Sigmoid colon (tissue), 7 donors: ENCODE results near the gene ABHD10. TPM values are rescaled to one million over a fixed set of nuclear protein-coding genes. Genes with fewer than 3 reads are reported as not detected.
A peak's percentile ranks its signal among the peaks of the same experiment; 100 is the strongest.

Source experiments
- DNase-seq: peaks from one replicate; pipeline ENCODE4 v3.0.0-alpha.2; 2019
- H3K27ac ChIP-seq, 4 donors: fragments of 200-600 bp; sonication (generic); one replicate each; pipeline ENCODE4 v1.5.1; 2016 to 2019; ENCODE audit warnings: mild to moderate bottlenecking in 1 of 4
- H3K27me3 ChIP-seq, 3 donors: fragments of 200-600 bp; sonication (generic); one replicate each; pipeline ENCODE4 v1.5.1; 2019; ENCODE audit warnings: mild to moderate bottlenecking in 1 of 3
- H3K36me3 ChIP-seq, 4 donors: fragments of 200-600 bp; sonication (generic); one replicate each; pipeline ENCODE4 v1.5.1; 2016 to 2019
- H3K4me1 ChIP-seq, 4 donors: fragments of 200-600 bp; sonication (generic); one replicate each; pipeline ENCODE4 v1.5.1; 2017 to 2019
- H3K4me3 ChIP-seq, 4 donors: fragments of 200-600 bp; sonication (generic); one replicate each; pipeline ENCODE4 v1.5.1; 2017 to 2019; ENCODE audit warnings: mild to moderate bottlenecking in 2 of 4, moderate library complexity in 1 of 4
- H3K9me3 ChIP-seq, 4 donors: fragments of 200-600 bp in 3 of 4; sonication (generic) in 3 of 4; one replicate each; pipeline versions ENCODE4 v1.5.1 to v1.6.1; 2013 to 2019
- CTCF ChIP-seq, 4 experiments: fragments of 450-650 bp in 3 of 4; fragments of 200-600 bp in 1 of 4; IDR thresholded peaks; one replicate each; pipeline ENCODE4 v1.5.1; 2016 to 2019; ENCODE audit warnings: antibody characterized with exemption in 4 of 4, mild to moderate bottlenecking in 3 of 4, moderate library complexity in 2 of 4
- EP300 ChIP-seq, 4 donors: sonication (generic); formaldehyde crosslinking; IDR thresholded peaks; one replicate each; pipeline ENCODE4 v1.6.1; 2017; ENCODE audit warnings: antibody characterized with exemption in 4 of 4
- POLR2A ChIP-seq, 2 donors: fragments of 450-650 bp; IDR thresholded peaks; one replicate each; pipeline ENCODE4 v1.6.1; 2016; ENCODE audit warnings: antibody characterized with exemption in 2 of 2, mild to moderate bottlenecking in 2 of 2, moderate library complexity in 2 of 2
- POLR2AphosphoS5 ChIP-seq, 4 donors: sonication (generic); formaldehyde crosslinking; IDR thresholded peaks; one replicate each; pipeline ENCODE4 v1.6.1; 2017; ENCODE audit warnings: antibody characterized with exemption in 4 of 4
- WGBS, 2 donors: extraction: QIAGEN DNeasy Blood & Tissue Kit; methylation state at CpG; one replicate each; pipeline ENCODE4 v1.1.7; 2013; 5-methylcytosine and 5-hydroxymethylcytosine counted together
- intact Hi-C: fragments of 100-400 bp; cut with DNase I; formaldehyde crosslinking; loops from one replicate; pipeline ENCODE4 v1.15.1; 2023
- polyA plus RNA-seq, 3 donors: library from polyadenylated mRNA; stranded (reverse); fragments of 200-250 nt; gene quantifications; one replicate each; pipeline ENCODE4 v1.2.3, GENCODE V29; 2013
- total RNA-seq, 4 donors: library from RNA; depleted of rRNA; stranded (reverse); fragments of >200 nt; gene quantifications; one replicate each; pipeline ENCODE4 v1.1.0, GENCODE V29; 2016
- donor health status: healthy with polysubstance abuse.
- donor health status: Bipolar disorder and iron deficiency.
- donor health status: healthy.

The ABHD10 gene
- total and polyA plus RNA-seq, 7 donors: 13.3 to 28.3 (median 18.3) TPM

GRCh38 chr3:111989061-111989678 is 10.3 kb downstream of the ABHD10 start:
- intact Hi-C loops: no loop called here
- Histone ChIP-seq H3K9me3 (no peaks in the 10 kb centered on the region), H3K36me3 (peaks cover 0 to 49% (median 12%) of the 10 kb centered on the region in 4 donors), H3K4me1 (no peaks in the 10 kb centered on the region), H3K27me3 (no peaks in the 10 kb centered on the region), H3K4me3 (no peak overlapping the region), H3K27ac (no peak overlapping the region)
- no peak for DNase-seq
- WGBS, 2 donors: 43 to 65% methylated on average over 3 of the region's 3 CpGs
- TF ChIP-seq POLR2A (IDR thresholded peaks at IDR 0.05): no peak
- TF ChIP-seq CTCF (IDR thresholded peaks at IDR 0.05): peak in 3 of 4 experiments; percentile 27 to 65 (median 53)

GRCh38 chr3:111993038-111993437 is 14.2 kb downstream of the ABHD10 start:
- H3K9me3 ChIP-seq: no peaks in the 10 kb centered on the region
- peaks cover 0 to 29% (median 8%) of the 10 kb centered on the region in 4 donors for H3K36me3 ChIP-seq
- no peak overlapping the region for H3K27ac ChIP-seq
- H3K4me3 ChIP-seq: no peak overlapping the region
- H3K27me3 ChIP-seq: no peaks in the 10 kb centered on the region
- no peaks in the 10 kb centered on the region for H3K4me1 ChIP-seq
- intact Hi-C loops: no loop called here
- TF ChIP-seq CTCF (IDR thresholded peaks at IDR 0.05) (no peak), POLR2AphosphoS5 (IDR thresholded peaks at IDR 0.05) (no peak), POLR2A (IDR thresholded peaks at IDR 0.05) (no peak), EP300 (IDR thresholded peaks at IDR 0.05) (no peak)
- WGBS, 2 donors: 67 to 92% methylated on average over 2 of the region's 2 CpGs
- DNase-seq: no peak

GRCh38 chr3:111998636-111999483 is 20.0 kb downstream of the ABHD10 start, which contains the start of gene TAGLN3:
Gene TAGLN3 (plus strand): TSS chr3:111998922. CDS start chr3:111999423, 501 bp downstream.
- peak within 1 kb of the TSS; percentile 5 to 39 (median 27) for H3K4me3 ChIP-seq
- WGBS, 2 donors: 4 to 6% methylated on average over 30 of the region's 30 CpGs
- DNase-seq: no peak
- no peak within 1 kb of the TSS for H3K27ac ChIP-seq
- H3K4me1 ChIP-seq: peaks cover 0 to 13% (median 12%) of the 10 kb centered on the region in 4 donors
- H3K36me3 ChIP-seq: no peaks in the 10 kb centered on the region
- H3K27me3 ChIP-seq: peaks cover 0 to 22% (median 0%) of the 10 kb centered on the region in 3 donors
- intact Hi-C loops: no loop called here
- no peaks in the 10 kb centered on the region for H3K9me3 ChIP-seq
- TF ChIP-seq EP300 (IDR thresholded peaks at IDR 0.05) (no peak), POLR2AphosphoS5 (IDR thresholded peaks at IDR 0.05) (no peak), POLR2A (IDR thresholded peaks at IDR 0.05) (no peak), CTCF (IDR thresholded peaks at IDR 0.05) (no peak)

GRCh38 chr3:111999484-112000324 is 20.9 kb downstream of the ABHD10 start:
- Histone ChIP-seq H3K27me3 (peaks cover 0 to 22% (median 0%) of the 10 kb centered on the region in 3 donors), H3K27ac (no peak overlapping the region), H3K36me3 (no peaks in the 10 kb centered on the region), H3K4me1 (peaks cover 0 to 13% (median 12%) of the 10 kb centered on the region in 4 donors), H3K9me3 (no peaks in the 10 kb centered on the region), H3K4me3 (peak overlapping the region in 3 of 4 donors; percentile 15 to 39 (median 39))
- TF ChIP-seq CTCF (IDR thresholded peaks at IDR 0.05) (no peak), POLR2A (IDR thresholded peaks at IDR 0.05) (no peak), POLR2AphosphoS5 (IDR thresholded peaks at IDR 0.05) (no peak)
- intact Hi-C loops: no loop called here
- DNase-seq: no peak
- WGBS, 2 donors: 37 to 39% methylated on average over 19 of the region's 19 CpGs
